GM19023 (cell line): ENCODE results near the gene ABHD16A.
"Not testable (repeated sequence)": the region's sequence is repeated elsewhere in the genome, so short reads cannot be mapped to it uniquely, and the experiment has no call there.

ENCODE experiments used
- ATAC-seq: cut with Tn5 transposase; IDR thresholded peaks from one replicate; pipeline ENCODE4 v1.9.1; 2021; ENCODE audit warnings: mild to moderate bottlenecking, moderate library complexity; ENCODE audit not compliant: unreplicated experiment

ABHD16A gene

DNA sequence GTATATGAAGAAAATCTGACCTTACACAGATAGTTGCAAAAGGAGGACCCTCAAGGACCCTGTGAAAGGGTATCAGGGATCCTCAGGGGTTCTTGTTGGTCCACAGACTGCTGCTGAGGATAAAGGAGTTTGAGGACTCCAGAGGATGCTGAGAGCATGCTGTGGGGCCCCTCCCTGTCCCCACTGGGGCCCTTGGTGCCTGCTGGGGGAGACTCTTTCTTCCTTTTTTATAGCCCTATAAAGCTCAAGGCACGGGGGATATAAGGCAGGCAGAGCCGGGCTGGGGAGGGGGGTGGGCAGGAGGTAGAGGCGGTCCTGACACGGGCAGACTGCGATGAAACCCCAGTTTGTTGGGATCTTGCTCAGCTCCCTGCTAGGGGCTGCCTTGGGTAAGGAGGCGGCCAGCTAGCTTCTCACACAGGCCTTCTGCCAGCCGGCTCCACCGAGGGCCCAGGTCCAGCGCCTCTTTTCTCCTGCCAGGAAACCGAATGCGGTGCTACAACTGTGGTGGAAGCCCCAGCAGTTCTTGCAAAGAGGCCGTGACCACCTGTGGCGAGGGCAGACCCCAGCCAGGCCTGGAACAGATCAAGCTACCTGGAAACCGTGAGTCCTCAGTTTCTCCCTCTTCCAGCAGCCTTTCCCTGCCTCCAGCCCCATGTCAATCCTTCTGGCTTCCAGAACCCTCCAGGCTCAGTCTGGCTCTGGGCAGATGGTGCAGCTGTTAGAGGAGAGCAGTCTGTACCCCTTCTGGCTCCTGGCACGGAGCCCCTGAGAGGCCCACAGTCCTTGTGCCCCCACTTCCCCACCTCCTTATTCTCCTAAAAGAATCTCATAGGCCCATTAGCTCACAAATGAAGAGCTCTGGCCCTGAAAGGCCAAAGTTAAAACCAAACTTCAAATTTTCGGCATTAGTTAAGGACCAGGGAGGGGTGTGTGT lies 12.2 kb upstream of the ABHD16A start, which contains the start of gene LY6G6D:
Gene LY6G6D, plus strand, starts transcription at position 327 of the 937 bp plus-strand sequence. Its CDS starts 8 bp downstream, at position 335.
- no peak for ATAC-seq

DNA sequence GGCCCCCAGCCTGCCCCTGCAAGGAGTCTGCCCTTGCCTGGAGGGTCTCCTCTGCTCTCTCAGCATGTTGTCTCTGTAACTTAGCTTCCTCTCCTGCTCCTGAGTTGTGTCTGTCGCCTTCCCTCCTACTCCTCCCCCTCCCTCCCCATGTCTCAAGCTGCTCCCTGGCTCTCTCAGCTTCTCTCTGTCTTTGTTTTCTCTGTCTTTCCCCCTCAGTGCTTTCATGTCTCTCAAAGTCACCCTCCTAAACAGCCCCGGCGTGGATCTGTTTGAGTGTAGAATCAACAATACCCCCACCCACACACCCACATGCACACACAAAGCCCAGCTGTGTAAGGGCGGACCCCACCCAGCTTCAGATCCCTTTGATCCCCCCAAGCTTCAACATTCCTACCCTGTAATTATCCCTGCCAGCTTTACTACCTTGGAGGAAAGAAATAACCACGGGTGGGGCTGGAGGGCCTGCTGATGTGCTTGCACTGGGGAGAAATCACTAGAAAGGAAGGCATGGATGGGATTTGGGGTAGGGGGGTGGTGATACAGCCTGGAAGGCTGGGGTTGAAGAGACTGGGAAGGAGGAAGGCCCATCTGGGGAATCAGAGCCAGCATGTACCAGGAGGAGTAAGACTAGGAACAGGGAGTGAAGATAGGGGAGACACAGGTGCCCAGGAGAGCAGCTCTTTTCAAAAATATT lies 11.0 kb upstream of the ABHD16A start:
- no peak for ATAC-seq

DNA sequence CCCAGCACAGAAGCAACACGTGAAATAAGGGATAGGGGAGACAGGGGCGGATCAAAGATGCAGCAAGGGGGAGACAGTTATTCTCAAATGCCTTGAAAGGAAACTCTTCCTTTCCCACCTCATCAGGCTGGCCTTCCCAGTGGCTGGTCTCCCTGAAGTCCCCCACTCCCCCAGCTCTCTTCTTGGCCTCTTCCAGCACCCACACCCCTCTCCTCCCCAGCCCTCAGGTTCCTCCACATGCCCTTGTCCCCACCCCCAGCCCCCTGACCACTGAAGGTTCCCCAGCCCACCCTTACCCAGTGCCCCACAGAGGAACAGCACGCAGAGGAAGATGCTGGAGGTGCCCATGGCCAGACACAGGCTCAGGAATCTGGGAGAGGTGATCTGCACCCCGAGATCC lies 10.3 kb upstream of the ABHD16A start:
- no peak for ATAC-seq

DNA sequence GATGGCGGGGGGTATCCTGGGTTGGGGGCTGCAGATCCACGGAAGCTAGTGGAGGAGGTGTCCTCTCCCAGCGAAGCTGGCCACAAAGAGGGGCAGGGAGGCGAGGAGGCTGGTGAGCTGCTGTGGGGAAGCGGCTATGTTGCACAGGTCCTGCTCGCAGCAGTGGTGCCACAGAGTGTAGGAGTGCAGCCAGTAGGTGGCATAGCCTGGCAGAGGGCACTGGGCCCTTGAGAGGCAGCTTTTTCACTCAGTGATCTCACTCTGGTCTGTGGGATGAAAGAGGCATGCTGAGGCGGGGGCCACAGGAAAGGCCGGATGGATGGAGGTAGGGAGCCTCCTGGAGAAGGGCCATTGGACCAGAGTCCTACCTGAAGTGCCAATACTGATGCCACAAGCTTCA lies 9.2 kb upstream of the ABHD16A start:
- no peak for ATAC-seq

DNA sequence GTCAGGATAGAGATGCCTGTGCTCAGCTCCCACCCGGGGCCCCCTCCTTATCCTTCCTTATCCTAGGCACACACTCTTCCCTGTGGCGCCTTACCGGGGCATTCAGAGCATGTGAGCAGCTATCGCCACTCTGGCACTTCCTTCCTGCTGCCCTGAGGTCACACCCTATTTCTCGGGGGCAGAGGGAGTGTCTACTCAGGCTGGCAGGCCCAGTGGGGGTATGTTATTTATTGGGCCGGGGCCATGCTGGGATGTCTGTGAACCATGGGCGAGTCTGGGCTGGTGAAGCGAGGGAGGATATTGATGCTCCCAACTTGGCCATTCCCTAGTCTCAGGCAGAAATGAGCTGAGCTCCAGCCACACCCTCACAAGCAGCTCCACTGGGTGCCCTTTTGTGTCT lies 8.1 kb upstream of the ABHD16A start:
- no peak for ATAC-seq

DNA sequence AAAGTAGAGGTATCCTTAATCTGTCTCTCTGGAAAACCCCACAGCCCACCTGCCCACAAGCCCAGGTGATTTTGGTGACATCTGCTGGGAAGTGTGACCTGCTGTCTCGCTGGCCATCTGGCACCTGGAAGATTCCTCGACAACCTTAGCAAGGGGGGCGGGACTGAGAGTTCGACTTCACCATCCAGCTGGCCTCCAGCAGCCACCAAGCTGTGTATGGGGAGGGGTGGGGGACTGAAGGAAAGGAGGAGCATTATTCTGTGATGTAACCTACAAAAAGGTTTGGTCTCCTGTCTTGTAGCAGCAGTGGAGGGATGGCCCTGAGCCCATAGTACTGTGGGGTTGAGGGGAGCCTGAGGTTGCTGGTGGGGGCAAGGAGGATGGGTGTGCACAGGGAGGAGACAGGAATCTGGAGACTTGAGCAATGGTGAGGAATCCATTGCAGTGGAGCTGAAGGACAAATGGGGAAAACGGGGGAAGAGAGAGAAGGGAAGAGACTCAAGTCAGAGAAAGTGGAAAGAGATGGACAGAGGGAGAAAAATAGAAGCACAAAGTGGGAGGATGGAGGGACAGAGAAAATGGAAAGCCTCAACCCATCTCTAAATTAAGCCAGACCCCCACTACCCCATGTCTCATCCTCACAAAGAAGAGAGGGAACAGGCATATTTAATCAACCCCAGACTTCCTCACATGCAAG lies 7.5 kb upstream of the ABHD16A start:
- no peak for ATAC-seq

DNA sequence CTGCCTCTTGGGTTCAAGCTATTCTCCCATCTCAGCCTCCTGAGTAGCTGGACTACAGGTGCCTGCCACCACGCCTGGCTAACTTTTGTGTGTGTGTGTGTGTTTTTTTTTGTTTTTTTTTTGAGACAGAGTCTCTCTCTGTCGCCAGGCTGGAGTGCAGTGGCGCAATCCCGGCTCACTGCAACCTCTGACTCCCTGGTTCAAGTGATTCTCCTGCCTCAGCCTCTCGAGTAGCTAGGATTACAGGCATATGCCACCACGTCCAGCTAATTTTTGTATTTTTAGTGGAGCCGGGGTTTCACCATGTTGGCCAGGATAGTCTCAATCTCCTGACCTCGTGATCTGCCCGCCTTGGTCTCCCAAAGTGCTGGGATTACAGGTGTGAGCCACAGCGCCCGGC lies 6.0 kb upstream of the ABHD16A start:
- not testable (repeated sequence) for ATAC-seq

DNA sequence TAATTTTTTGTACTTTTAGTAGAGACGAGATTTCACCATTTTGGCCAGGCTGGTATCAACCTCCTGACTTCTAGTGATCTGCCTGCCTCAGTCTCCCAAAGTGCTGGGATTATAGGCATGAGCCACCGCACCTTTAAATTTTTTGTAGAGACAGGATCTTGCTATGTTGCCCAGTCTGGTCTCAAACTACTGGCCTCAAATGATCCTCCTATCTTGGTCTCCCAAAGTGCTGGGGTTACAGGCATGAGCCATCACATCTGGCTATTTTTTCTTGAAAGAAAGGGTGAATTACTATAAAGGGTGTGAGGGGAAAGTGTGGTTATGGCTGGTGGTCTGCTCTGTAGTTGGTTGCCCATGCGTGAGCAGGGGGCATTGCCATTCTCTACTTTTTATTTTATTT lies 5.1 kb upstream of the ABHD16A start:
- no peak for ATAC-seq

DNA sequence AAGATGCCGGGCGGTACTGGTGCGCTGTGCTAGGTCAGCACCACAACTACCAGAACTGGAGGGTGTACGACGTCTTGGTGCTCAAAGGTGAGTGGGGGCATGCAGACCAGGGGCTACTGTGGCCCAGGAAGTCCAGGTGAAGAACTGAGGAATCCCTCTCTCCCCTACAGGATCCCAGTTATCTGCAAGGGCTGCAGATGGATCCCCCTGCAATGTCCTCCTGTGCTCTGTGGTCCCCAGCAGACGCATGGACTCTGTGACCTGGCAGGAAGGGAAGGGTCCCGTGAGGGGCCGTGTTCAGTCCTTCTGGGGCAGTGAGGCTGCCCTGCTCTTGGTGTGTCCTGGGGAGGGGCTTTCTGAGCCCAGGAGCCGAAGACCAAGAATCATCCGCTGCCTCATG lies 4.6 kb upstream of the ABHD16A start:
- ATAC-seq, result no peak

DNA sequence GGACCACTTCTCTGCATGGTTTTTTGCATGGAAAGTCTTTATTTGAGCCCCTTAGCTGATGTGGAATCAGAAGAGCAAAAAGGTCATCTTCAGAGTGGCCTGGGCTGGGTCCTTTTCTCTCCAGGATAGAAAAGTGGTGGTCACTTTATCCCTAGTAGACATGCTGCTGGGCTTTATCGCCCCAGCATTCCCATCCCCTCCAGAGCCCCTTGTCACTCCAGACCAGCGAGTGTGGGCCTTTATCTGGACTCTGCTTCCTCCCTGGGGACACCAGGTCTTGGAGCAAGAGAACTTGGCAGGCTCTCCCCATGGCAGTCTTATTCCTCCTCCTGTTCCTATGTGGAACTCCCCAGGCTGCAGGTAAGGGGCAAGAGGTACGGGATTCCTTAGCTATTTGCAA lies 3.5 kb upstream of the ABHD16A start, which contains the start of gene LY6G6F:
Gene LY6G6F, plus strand, starts transcription at position 268 of the 400 bp plus-strand sequence. Its CDS starts 41 bp downstream, at position 309.
- no peak for ATAC-seq

DNA sequence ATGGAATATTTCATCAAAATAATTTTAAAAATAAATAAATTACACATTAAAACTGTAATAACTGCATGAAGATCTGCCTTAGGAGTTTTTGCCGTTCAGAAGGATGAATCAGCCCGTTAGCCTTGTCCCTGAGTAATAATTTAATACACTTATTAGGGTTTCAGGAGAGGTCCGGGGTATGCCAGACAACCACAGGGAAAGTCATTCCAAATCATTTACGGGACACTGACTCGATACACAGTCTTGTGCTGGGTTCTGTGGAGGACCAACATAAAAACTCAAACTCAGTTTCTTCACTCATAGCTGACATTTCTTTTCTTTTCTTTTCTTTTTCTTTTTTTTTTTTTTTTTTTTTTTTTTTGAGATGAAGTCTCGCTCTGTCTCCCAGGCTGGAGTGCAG lies 2.8 kb upstream of the ABHD16A start:
- ATAC-seq, result no peak

DNA sequence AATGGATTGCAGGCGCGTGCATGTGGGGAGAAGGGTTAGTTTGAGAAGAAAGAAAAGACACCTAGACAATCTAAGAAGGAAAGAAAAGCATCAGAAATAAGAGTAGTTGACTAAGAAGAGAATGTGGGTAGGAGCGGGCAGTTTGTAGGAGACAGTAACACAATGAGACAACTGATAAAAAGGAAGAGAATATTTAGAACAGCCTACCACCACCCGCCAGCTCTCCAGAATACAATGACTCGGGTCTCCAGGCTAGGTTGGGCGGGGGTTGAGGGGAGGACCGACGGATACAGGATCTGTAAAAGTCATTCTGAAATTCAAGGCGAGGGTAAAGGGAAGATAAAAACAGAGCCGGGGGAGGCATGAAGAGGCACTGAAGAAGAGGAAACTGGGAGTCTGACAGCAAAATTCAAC lies 712 bp downstream of the ABHD16A start:
- ATAC-seq, result no peak

DNA sequence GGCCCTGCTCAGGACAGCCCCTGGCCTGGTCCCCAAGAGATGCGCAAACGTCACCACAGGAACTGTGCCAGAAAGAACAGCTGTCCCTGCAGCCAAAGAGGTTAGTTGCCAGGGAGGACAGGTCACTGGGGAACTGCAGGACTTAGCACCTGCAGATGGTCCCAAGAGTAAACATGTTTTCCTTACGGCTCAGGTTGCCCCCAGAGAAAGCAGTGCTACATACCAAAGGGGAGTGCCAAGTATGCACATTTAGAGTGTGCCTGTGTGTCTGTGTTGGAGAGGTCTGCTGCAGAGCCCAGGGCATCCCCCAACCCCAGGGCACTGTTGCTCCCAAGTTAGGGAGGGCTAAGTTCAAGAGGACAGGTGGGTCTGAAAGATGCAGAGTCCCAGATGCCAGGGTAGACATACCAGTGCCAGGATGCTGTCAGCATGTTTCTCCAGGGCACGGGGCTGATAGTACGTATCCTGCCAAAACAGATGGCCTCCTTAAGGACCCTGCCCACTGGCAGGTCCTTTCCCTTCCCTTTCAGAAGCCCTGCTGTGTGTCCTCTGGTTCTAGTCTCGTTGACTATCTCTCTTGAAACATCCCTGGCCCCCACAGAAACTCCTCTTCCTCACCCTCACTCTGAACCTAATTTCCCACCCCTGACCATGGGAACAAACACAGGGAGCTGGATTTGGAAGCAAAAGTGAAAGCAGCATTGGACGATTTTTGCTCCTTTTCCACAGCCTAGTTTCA lies 1.3 kb downstream of the ABHD16A start:
- no peak for ATAC-seq

DNA sequence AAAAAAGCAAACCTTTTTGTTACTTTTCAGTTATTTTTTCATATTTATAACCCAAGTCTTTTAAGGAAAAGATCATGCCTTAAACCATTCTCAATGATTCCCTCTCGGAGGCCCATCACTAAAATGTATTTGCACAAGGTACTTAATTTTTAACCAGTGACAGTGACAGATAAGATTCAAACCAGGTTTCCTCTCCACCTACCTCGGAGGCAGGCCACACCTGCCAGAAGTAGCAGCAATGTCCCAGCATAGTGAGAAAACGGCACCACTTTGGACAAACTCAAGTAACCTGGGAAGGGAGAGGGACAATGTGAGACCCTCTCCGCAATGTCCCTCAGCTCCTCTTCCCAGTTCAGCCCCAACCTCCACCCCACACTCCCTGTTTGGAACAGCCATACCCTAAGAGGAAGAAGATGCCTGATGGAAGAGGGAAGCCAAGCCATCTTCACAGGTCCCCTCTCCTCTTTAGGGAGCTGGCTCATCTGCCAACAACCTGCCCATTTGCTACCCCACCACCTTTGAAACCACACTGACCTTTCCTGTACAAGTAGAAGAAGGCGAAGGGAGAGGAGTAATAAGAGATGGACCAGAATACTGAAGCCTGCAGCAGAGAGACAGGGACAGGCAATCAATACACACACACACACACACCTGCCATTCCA lies 2.3 kb downstream of the ABHD16A start:
- ATAC-seq, result no peak

DNA sequence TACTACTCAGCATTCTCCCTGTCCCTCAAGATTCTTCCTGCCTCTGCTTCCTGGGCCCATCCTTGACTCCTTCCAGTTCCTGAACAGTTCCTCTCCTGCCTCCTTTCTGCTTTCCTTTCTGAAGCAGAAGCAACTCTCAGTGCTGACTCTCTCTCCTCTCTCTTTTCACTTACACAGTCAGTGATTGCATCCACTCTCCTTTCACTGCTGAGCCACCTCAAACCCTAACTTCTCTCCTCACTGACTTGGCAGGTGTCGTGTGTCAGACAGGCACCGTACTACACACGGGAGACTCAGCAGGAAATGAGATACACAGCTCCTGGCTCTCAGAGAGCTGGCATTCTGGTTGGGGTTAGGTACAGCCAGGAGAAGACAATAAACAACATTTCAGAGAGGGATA lies 5.6 kb downstream of the ABHD16A start:
- no peak for ATAC-seq

DNA sequence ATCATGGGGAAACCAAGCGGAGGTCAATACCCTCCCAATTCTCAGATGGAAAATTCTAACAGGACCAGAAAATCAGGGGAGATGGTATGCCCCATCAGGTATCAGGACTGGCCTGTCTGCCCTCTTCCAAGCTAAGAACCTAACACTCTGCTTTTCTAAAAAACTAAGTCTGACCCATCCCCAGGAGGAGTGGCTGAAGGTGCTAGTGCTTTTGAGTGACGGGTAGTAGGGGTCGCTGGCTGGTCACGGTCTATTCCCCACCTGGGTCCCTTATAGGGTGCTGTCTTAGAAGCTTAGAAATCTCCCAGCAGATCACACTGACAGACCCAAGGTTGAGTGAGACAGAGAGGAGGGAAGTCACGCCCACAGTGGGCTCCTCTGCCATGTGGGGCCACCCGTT lies 9.6 kb downstream of the ABHD16A start:
- ATAC-seq, result no peak

DNA sequence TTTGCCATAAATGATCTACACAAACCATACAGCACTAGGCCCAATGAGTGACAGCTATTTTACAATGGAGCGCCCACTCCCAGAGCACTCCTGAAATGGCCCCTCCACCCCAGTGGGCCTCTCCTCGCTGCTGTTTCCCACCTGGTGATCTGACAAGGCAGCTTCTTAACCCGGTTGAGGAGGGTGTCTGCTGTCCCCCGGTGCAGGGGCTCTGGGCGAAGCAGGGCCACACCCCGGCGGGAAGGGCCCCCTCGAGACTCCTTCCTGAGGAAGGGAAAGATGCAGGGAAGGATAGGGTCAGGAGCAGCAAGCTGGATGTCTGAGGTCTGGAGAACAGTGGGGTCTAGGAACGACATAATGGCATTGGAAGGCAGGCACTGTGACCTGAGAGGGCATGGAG lies 10.2 kb downstream of the ABHD16A start:
- ATAC-seq, result no peak

DNA sequence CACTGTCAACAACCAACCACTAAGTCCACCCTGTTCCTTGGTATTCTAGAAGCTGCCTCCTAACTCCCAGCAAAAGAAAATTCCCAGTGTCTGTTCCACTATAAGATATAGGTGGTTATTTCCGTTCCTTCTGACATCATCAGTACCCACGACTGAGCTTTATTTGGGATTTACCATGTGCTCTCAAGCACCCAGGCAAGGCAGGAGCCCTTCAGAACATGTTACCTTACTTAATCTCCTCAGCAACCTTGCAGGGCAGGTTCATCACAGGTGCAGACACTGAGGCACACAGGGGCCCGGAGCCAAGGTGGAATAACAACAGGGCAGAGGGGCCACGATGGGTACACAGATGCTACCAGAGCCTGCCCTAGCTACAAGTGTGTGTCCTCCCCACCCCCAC lies 10.8 kb downstream of the ABHD16A start:
- no peak for ATAC-seq

DNA sequence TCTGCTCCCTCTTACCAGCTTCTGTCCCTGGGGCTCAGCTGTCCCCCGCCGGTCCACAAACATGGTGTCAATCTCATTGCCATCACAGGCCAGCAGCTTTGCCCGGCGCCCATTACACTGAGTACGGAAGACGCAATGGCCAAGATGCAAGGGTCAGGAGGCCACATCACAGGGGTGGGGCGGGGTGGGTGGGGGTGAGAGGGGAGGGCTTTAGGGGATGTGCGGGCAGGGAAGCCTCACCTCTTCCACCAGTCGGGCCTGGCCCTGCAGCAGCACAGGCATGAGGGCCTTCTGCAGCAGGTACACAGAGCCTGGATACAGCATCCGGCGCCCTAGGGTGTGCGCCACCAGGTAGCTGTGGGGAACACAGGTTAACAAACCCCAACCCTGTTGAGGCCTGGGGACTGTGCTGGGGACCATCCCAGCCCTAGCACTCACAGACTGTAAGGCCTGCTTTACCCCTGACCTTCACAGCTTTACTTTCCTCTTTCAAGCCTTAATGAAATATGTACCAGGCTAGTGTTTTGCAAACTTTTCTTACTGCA lies 11.5 kb downstream of the ABHD16A start:
- no peak for ATAC-seq

DNA sequence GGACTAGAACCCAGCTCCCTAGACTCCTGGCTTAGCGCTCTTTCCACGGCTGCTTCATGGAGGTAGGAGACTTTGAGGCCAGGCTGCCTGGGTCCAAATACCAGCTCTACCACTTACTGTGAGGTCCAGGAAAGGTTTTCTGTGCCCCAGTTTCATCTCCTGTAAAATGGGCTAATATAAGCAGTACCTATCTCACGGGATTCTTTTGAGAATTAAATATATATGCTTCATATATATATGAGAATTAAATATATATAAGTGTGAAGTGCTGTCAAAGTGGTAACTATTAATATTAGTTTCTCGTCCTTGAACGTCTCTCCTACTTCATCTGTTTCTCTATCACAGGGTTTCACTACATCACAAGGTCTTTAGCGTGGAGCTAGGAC lies 12.1 kb downstream of the ABHD16A start:
- ATAC-seq, result no peak
